Motor neuron (in vitro differentiated cells): ENCODE data around the gene PACRG. TPM values are rescaled to one million over a fixed set of nuclear protein-coding genes. Genes with fewer than 3 reads are reported as not detected.

Experiments used
- ATAC-seq, 8 experiments: fragments of 200-7000 bp; cut with Tn5 transposase; replicated peaks in 6 of 8; 2 replicates each; pipeline ENCODE4 v1.8.0; 2021; ENCODE audit warnings: mild to moderate bottlenecking in 8 of 8, moderate library complexity in 8 of 8
- H3K27ac ChIP-seq, 2 donors: fragments of 250-450 bp; sonication (Bioruptor Pico); 2 replicates each; pipeline ENCODE4 v1.9.0; 2021; ENCODE audit warnings: antibody characterized with exemption in 2 of 2, mild to moderate bottlenecking in 2 of 2, moderate library complexity in 1 of 2
- H3K4me1 ChIP-seq, 2 donors: fragments of 250-450 bp; sonication (Bioruptor Pico); replicated peaks in 1 of 2; 2 replicates each; pipeline ENCODE4 v1.6.1; 2021; ENCODE audit warnings: antibody characterized with exemption in 2 of 2, mild to moderate bottlenecking in 2 of 2, moderate library complexity in 1 of 2
- H3K4me3 ChIP-seq, 5 donors: fragments of 250-450 bp; sonication (Bioruptor Pico); 2 replicates each; pipeline ENCODE4 v1.9.0; 2021; ENCODE audit warnings: antibody characterized with exemption in 5 of 5, mild to moderate bottlenecking in 5 of 5, moderate library complexity in 4 of 5
- WGBS, 10 experiments: fragments of 450-650 bp; shearing (Covaris generic); methylation state at CpG; one replicate each; pipeline ENCODE4 v1.0.0; 2022; 5-methylcytosine and 5-hydroxymethylcytosine counted together
- in situ Hi-C, 9 experiments: fragments of 400-800 bp; cut with MboI; loops; one replicate each; pipeline ENCODE4 v1.15.0; 2021; ENCODE audit warnings: low sequenced_read_pairs in 9 of 9, low pct_unique_long_range_greater_than_20kb in 2 of 9; ENCODE audit not compliant: unreplicated experiment in 9 of 9
- total RNA-seq, 8 experiments: library from RNA; unstranded; fragments of 300-600 nt; gene quantifications; 2 replicates each; pipeline versions ENCODE4 v1.2.3 to v1.2.4, GENCODE V29; 2022

PACRG gene
- total RNA-seq, 8 experiments from 2014 or later: 4.7 to 47.9 (median 11.9) TPM; not detected in 3

DNA sequence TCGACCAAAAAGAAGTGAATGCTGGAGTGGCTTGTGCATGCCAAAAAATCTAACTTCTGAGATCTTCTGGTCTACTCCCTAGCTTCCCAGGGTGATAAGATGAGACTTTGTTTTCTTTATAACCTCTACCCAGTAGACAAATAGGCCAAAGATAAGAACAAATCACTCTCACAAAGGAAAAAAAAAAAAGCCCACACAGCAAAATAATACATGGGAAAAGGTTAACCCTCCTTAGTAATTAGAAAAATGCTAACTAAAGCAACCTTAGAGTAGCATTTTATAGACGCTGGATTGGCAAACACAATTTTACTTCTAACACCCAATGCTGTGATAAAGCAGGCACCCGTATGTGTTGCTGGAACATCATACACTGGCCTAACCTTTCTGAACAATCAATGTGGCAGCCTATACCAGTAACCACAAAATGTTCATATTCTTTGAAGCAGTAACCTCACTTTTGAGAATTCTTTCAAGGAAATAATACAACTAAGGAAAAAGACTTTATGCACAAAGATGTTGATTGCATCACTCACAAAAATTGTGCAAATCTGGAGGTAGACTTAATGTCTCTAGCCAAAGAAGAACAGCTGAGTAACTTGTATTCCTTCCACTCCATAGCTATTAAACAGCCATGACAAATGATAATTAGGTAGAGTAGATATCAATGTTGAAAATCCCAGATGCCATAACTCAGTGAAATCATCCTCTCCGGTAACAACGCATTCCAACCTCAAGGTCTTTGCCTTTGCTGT, 570.5 kb downstream of the PACRG start:
- Histone ChIP-seq H3K27ac (no peak overlapping the region), H3K4me1 (peaks cover 22 to 30% of the 10 kb centered on the region in 2 donors), H3K4me3 (no peak overlapping the region)
- in situ Hi-C loops: no loop called here
- 15 to 100% (median 77%) methylated on average over 1 to 5 of the region's 5 CpGs for WGBS, 10 experiments
- peak in 3 of 8 experiments; percentile 24 to 36 (median 27) for ATAC-seq

- in situ Hi-C loops: no loop called here
- WGBS, 10 experiments: 60 to 100% (median 95%) methylated on average over 2 to 11 of the region's 17 CpGs; no CpG with 5 or more reads in 1 of the 10 experiments
- H3K27ac ChIP-seq: no peak overlapping the region
These were observed 573.1 kb downstream of the PACRG start for GRCh38 chr6:163300838-163301237.

GRCh38 chr6:163301726-163302635, 574.2 kb downstream of the PACRG start:
- no peak for ATAC-seq
- 55 to 82% (median 69%) methylated on average over 5 to 8 of the region's 8 CpGs for WGBS, 10 experiments
- in situ Hi-C loops: no loop called here
- Histone ChIP-seq H3K4me3 (no peak overlapping the region), H3K4me1 (peaks cover 20 to 24% of the 10 kb centered on the region in 2 donors), H3K27ac (no peak overlapping the region)

More at GRCh38 chr6:163300838-163301237, 573.1 kb downstream of the PACRG start:
- Histone ChIP-seq H3K4me3 (no peak overlapping the region), H3K4me1 (peaks cover 22 to 30% of the 10 kb centered on the region in 2 donors)
- no peak for ATAC-seq

GRCh38 chr6:163302747-163303146, 575.0 kb downstream of the PACRG start:
- in situ Hi-C loops: no loop called here
- peaks cover 14 to 17% of the 10 kb centered on the region in 2 donors for H3K4me1 ChIP-seq
- H3K4me3 ChIP-seq: no peak overlapping the region
- WGBS, 10 experiments: 50 to 100% (median 94%) methylated on average over 3 to 9 of the region's 9 CpGs
- ATAC-seq: no peak
- H3K27ac ChIP-seq: no peak overlapping the region

GRCh38 chr6:163306000-163306399, 578.2 kb downstream of the PACRG start:
- ATAC-seq: no peak
- Histone ChIP-seq H3K27ac (no peak overlapping the region), H3K4me3 (no peak overlapping the region), H3K4me1 (peaks cover 14 to 18% of the 10 kb centered on the region in 2 donors)
- in situ Hi-C loops: no loop called here
- WGBS, 10 experiments: 28 to 100% (median 90%) methylated on average over 1 to 2 of the region's 2 CpGs

- peak in 5 of 8 experiments; percentile 44 to 72 (median 64) for ATAC-seq
- WGBS, 10 experiments: 74 to 100% (median 90%) methylated on average over 2 to 16 of the region's 22 CpGs
- peaks cover 6% of the 10 kb centered on the region in 2 donors for H3K4me1 ChIP-seq
- no peak overlapping the region for H3K27ac ChIP-seq
- H3K4me3 ChIP-seq: no peak overlapping the region
- in situ Hi-C loops: no loop called here
These were observed 581.1 kb downstream of the PACRG start for GRCh38 chr6:163308629-163309440.

DNA sequence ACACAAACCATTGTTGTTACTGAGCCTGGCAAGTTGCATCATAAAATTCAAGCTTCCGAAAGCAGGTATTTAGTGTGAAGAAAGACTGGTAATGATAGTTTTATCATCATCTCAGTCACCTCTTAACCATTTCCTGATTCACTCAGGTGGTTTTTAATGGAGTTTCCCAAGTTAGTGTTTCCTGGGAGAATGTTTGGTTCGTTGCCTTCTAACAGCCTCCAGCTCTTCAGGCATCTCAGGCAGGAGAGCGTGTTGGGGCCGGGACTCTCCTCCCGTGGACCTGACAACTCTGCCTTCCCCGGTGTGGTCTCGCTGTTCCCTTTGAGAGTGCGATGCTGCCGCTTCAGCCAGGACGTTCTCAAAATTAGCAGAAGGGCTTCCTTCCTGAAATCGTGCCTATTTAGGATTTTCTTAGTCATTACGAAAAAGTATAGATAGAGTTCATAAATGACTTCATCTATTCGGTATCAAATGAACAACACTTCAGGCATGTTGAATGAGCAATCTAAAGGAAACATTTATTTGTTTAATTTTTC, 581.8 kb downstream of the PACRG start:
- WGBS, 10 experiments: 58 to 100% (median 92%) methylated on average over 1 to 13 of the region's 13 CpGs
- H3K4me1 ChIP-seq: peaks cover 13% of the 10 kb centered on the region in 2 donors
- ATAC-seq: no peak
- no peak overlapping the region for H3K4me3 ChIP-seq
- H3K27ac ChIP-seq: no peak overlapping the region
- in situ Hi-C loops: no loop called here

DNA sequence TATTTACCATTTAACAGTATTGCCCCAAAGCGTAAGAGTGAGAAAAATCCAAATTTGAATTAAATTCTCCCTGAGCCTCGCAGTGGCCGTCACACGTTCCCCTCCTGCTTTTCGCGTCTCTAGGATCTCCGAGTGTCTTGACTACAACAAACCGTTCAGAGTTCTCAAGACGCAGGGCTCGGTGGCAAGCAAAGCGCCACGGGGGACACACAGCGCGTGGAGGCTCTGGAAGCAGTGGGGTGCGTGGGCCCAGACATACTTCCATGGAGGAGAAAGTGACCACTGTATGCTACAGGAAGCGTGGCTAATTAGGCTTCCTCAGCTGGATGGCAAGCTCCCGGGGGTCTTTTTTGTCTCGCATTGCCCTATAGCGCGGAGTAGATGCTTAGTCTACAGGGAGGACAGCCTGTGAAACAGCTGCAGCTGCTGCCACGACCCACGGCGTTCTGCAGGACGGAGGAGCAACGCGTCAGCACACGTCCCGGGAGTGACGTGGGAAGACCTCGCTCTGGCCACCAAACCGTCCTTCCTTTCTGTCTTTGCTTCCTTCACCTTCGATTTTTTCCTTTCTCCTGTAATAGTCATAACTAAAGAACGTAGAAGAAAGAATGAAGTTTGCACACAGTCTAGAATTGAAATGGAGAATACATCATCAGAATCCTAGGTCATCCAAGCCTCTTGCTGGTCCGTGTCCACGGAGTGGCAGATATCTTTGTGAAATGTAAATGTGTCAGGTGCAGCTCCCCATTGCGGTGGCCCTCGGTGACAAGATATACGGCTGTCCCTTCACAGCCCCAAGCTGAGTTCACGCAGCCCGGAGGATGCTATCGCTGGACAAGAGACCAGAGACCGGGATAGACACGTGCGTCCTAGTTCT, 582.6 kb downstream of the PACRG start:
- in situ Hi-C loops: no loop called here
- no peak overlapping the region for H3K4me3 ChIP-seq
- WGBS, 10 experiments: 83 to 99% (median 92%) methylated on average over 5 to 29 of the region's 44 CpGs
- H3K4me1 ChIP-seq: peaks cover 21% of the 10 kb centered on the region in 2 donors
- no peak overlapping the region for H3K27ac ChIP-seq
- no peak for ATAC-seq

DNA sequence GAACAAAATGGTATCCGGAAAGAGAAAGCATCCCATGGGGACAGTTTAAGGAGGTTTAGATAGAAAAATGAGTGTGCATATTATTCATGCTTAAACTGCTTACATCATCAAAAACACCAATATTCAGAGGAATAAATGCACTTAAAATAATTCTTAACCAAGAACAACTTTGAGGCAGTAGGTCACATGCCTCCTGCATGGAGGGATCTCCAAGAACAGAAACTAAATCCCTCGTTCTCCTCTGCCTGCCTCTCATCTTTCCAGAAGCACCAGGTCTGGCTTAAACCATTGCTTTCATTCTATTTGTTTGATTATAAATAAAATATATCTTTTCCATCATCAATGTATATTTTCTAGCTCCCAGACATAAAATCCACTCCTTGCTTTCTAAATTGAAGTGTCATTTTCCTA, 583.2 kb downstream of the PACRG start:
- no peak overlapping the region for H3K27ac ChIP-seq
- WGBS, 10 experiments: 44 to 100% (median 80%) methylated on average over 1 to 2 of the region's 2 CpGs; no CpG with 5 or more reads in 3 of the 10 experiments
- no peak for ATAC-seq
- H3K4me1 ChIP-seq: peaks cover 23 to 27% of the 10 kb centered on the region in 2 donors
- in situ Hi-C loops: no loop called here
- H3K4me3 ChIP-seq: no peak overlapping the region

GRCh38 chr6:163311830-163312229, 584.1 kb downstream of the PACRG start:
- ATAC-seq: peak in 2 of 8 experiments; percentile 36 to 80
- Histone ChIP-seq H3K4me3 (no peak overlapping the region), H3K27ac (no peak overlapping the region), H3K4me1 (peaks cover 23 to 28% of the 10 kb centered on the region in 2 donors)
- in situ Hi-C loops: no loop called here
- WGBS, 10 experiments: 42 to 93% (median 80%) methylated on average over 1 to 3 of the region's 3 CpGs; no CpG with 5 or more reads in 1 of the 10 experiments

DNA sequence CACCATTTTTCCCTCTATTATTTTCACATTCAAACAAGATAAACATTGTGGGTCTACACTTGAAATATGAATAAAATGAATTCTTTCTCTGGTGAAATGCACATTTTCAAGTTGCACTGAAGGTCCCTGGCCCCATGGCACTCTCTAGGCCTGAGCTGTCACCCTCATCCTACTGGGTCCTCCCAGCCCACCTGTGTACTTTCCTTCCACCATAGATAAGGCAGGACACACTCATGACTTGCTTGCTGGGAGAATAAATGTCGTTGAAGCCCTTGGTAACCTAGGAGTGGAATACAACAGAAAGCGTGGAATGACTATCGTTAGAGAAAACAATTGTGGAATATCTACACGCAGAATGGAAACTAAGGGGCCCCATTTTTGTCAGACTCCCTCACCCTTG, 585.8 kb downstream of the PACRG start:
- 57 to 100% (median 80%) methylated on average over 1 to 4 of the region's 4 CpGs; no CpG with 5 or more reads in 1 of the 10 experiments for WGBS, 10 experiments
- Histone ChIP-seq H3K4me1 (peaks cover 27 to 35% of the 10 kb centered on the region in 2 donors), H3K4me3 (no peak overlapping the region), H3K27ac (no peak overlapping the region)
- ATAC-seq: peak in 3 of 8 experiments; percentile 3 to 77 (median 21)
- in situ Hi-C loops: no loop called here
